Loucy (cell line): Measurements from ENCODE around the gene CEP295NL.

ENCODE experiments used
- H2AFZ ChIP-seq: fragments of 200-600 bp; sonication (generic); 2 replicates; pipeline ENCODE4 v1.6.0; 2016; ENCODE audit warnings: antibody characterized with exemption, mild to moderate bottlenecking, low read length, moderate library complexity
- H3F3A ChIP-seq: fragments of 200-600 bp; 2 replicates; pipeline ENCODE4 v1.6.0; 2016; ENCODE audit warnings: antibody characterized with exemption, low read depth, mild to moderate bottlenecking
- H3K27me3 ChIP-seq: fragments of 200-600 bp; sonication (generic); 2 replicates; pipeline ENCODE4 v1.6.1; 2014; ENCODE audit warnings: low read length, mild to moderate bottlenecking; ENCODE audit not compliant: insufficient read depth, poor library complexity, severe bottlenecking
- H3K36me3 ChIP-seq: fragments of 200-600 bp; sonication (generic); 2 replicates; pipeline ENCODE4 v1.6.1; 2016; ENCODE audit warnings: low read length; ENCODE audit not compliant: insufficient read depth
- H3K4me1 ChIP-seq: fragments of 200-600 bp; sonication (generic); 2 replicates; pipeline ENCODE4 v1.5.1; 2014; ENCODE audit warnings: low read length, mild to moderate bottlenecking; ENCODE audit not compliant: insufficient read depth, poor library complexity, severe bottlenecking
- H3K4me2 ChIP-seq: fragments of 200-600 bp; sonication (generic); 2 replicates; pipeline ENCODE4 v1.6.0; 2014; ENCODE audit warnings: antibody characterized with exemption, low read length, low read depth, mild to moderate bottlenecking; ENCODE audit not compliant: poor library complexity, severe bottlenecking
- H3K4me3 ChIP-seq: fragments of 200-600 bp; sonication (generic); 2 replicates; pipeline ENCODE4 v1.5.1; 2014; ENCODE audit warnings: low read length, mild to moderate bottlenecking, mixed read lengths; ENCODE audit not compliant: poor library complexity, severe bottlenecking
- H3K79me2 ChIP-seq: fragments of 200-600 bp; sonication (generic); 2 replicates; pipeline ENCODE4 v1.6.1; 2014; ENCODE audit warnings: low read length; ENCODE audit not compliant: insufficient read depth
- H3K9ac ChIP-seq: fragments of 200-600 bp; sonication (generic); 2 replicates; pipeline ENCODE4 v1.6.0; 2014; ENCODE audit warnings: mild to moderate bottlenecking, low read depth, low read length, moderate library complexity; ENCODE audit not compliant: poor library complexity, severe bottlenecking
- H3K9me2 ChIP-seq: fragments of 200-600 bp; sonication (generic); replicated peaks from 2 replicates; pipeline ENCODE4 v1.6.1; 2016; ENCODE audit warnings: low read depth, low read length, mixed read lengths
- H3K9me3 ChIP-seq: fragments of 200-600 bp; sonication (generic); 2 replicates; pipeline ENCODE4 v1.6.1; 2014; ENCODE audit warnings: mild to moderate bottlenecking, antibody characterized with exemption, low read length, low read depth; ENCODE audit not compliant: insufficient read depth
- H4K20me1 ChIP-seq: fragments of 200-600 bp; sonication (generic); 2 replicates; pipeline ENCODE4 v1.6.0; 2014; ENCODE audit warnings: antibody characterized with exemption, low read length, mild to moderate bottlenecking; ENCODE audit not compliant: insufficient read depth, poor library complexity, severe bottlenecking
- CTCF ChIP-seq: fragments of 200-600 bp; sonication (generic); conservative IDR thresholded peaks from 2 replicates; pipeline ENCODE4 v1.5.1; 2014; ENCODE audit warnings: mild to moderate bottlenecking, antibody characterized with exemption, low read length
- EZH2phosphoT487 ChIP-seq: fragments of 200-600 bp; IDR thresholded peaks from 2 replicates; pipeline ENCODE4 v1.6.1; 2018; ENCODE audit warnings: antibody characterized with exemption, mild to moderate bottlenecking, moderate library complexity, borderline replicate concordance

CEP295NL gene

GRCh38 chr17:78919861-78920450, 17.0 kb upstream of the CEP295NL start:
- H3K36me3 ChIP-seq: no peaks in the 10 kb centered on the region
- H4K20me1 ChIP-seq: no peaks in the 10 kb centered on the region
- no peaks in the 10 kb centered on the region for H3K27me3 ChIP-seq
- no peaks in the 10 kb centered on the region for H3F3A ChIP-seq
- H3K4me1 ChIP-seq: peaks cover 23% of the 10 kb centered on the region
- no peak for TF ChIP-seq EZH2phosphoT487
- TF ChIP-seq CTCF: no peak
- no peaks in the 10 kb centered on the region for H3K9me2 ChIP-seq
- no peak overlapping the region for H3K4me2 ChIP-seq
- H3K4me3 ChIP-seq: no peak overlapping the region
- no peaks in the 10 kb centered on the region for H3K9me3 ChIP-seq
- no peak overlapping the region for H2AFZ ChIP-seq
- no peak overlapping the region for H3K9ac ChIP-seq
- peaks cover 48% of the 10 kb centered on the region; the same call in 1 of the 2 replicates for H3K79me2 ChIP-seq

- Histone ChIP-seq H2AFZ (no peak overlapping the region), H3K9ac (no peak overlapping the region), H3K36me3 (no peaks in the 10 kb centered on the region), H3F3A (no peaks in the 10 kb centered on the region), H3K4me3 (no peak overlapping the region), H3K4me1 (peaks cover 19% of the 10 kb centered on the region), H3K9me2 (no peaks in the 10 kb centered on the region), H3K4me2 (no peak overlapping the region), H4K20me1 (no peaks in the 10 kb centered on the region), H3K9me3 (no peaks in the 10 kb centered on the region), H3K79me2 (peaks cover 40% of the 10 kb centered on the region; the same call in 1 of the 2 replicates), H3K27me3 (no peaks in the 10 kb centered on the region)
- no peak for TF ChIP-seq CTCF
- no peak for TF ChIP-seq EZH2phosphoT487
Observed at GRCh38 chr17:78918979-78919378, 16.0 kb upstream of the CEP295NL start.

- H3F3A ChIP-seq: no peaks in the 10 kb centered on the region
- H3K79me2 ChIP-seq: peaks cover 29% of the 10 kb centered on the region; the same call in 1 of the 2 replicates
- H3K9me2 ChIP-seq: no peaks in the 10 kb centered on the region
- TF ChIP-seq EZH2phosphoT487: no peak
- TF ChIP-seq CTCF: no peak
- no peak overlapping the region for H3K9ac ChIP-seq
- H2AFZ ChIP-seq: no peak overlapping the region
- peaks cover 9% of the 10 kb centered on the region for H3K4me1 ChIP-seq
- no peaks in the 10 kb centered on the region for H3K36me3 ChIP-seq
- no peaks in the 10 kb centered on the region for H4K20me1 ChIP-seq
- H3K27me3 ChIP-seq: no peaks in the 10 kb centered on the region
- H3K4me2 ChIP-seq: no peak overlapping the region
- no peak overlapping the region for H3K4me3 ChIP-seq
- H3K9me3 ChIP-seq: no peaks in the 10 kb centered on the region
Observed at GRCh38 chr17:78917451-78918275, 14.7 kb upstream of the CEP295NL start.
